GM19043 (cell line): ENCODE measurements around the gene SCUBE1.

Experiments used
- ATAC-seq: cut with Tn5 transposase; IDR thresholded peaks from one replicate; pipeline ENCODE4 v1.9.1; 2021; ENCODE audit warnings: low read depth; ENCODE audit not compliant: unreplicated experiment

SCUBE1 gene

GRCh38 chr22:43228330-43228729 lies 114.8 kb downstream of the SCUBE1 start:
- ATAC-seq = no peak

- no peak for ATAC-seq
Observed at GRCh38 chr22:43227239-43227630, 115.9 kb downstream of the SCUBE1 start.

GRCh38 chr22:43226377-43227238 lies 116.6 kb downstream of the SCUBE1 start:
- ATAC-seq = no peak

GRCh38 chr22:43225609-43226008 lies 117.6 kb downstream of the SCUBE1 start:
- no peak for ATAC-seq

GRCh38 chr22:43222987-43223386 lies 120.2 kb downstream of the SCUBE1 start:
- no peak for ATAC-seq

- ATAC-seq = no peak
Observed at GRCh38 chr22:43222262-43222661, 120.9 kb downstream of the SCUBE1 start.

GRCh38 chr22:43220625-43221380 lies 122.4 kb downstream of the SCUBE1 start:
- no peak for ATAC-seq

- no peak for ATAC-seq
Observed at GRCh38 chr22:43218786-43219185, 124.4 kb downstream of the SCUBE1 start.

GRCh38 chr22:43217285-43218030 lies 125.7 kb downstream of the SCUBE1 start:
- no peak for ATAC-seq

- no peak for ATAC-seq
Observed at GRCh38 chr22:43216738-43217137, 126.4 kb downstream of the SCUBE1 start.

- ATAC-seq = no peak
Observed at GRCh38 chr22:43213962-43214361, 129.2 kb downstream of the SCUBE1 start.

- no peak for ATAC-seq
Observed at GRCh38 chr22:43213051-43213450, 130.1 kb downstream of the SCUBE1 start.

- ATAC-seq = no peak
Observed at GRCh38 chr22:43212434-43212952, 130.7 kb downstream of the SCUBE1 start.

GRCh38 chr22:43211941-43212433 lies 131.2 kb downstream of the SCUBE1 start:
- ATAC-seq = no peak

- no peak for ATAC-seq
Observed at GRCh38 chr22:43210631-43211515, 132.3 kb downstream of the SCUBE1 start.

- no peak for ATAC-seq
Observed at GRCh38 chr22:43209971-43210370, 133.2 kb downstream of the SCUBE1 start.

GRCh38 chr22:43209523-43209890 lies 133.7 kb downstream of the SCUBE1 start:
- no peak for ATAC-seq

- ATAC-seq = no peak
Observed at GRCh38 chr22:43208703-43209522, 134.3 kb downstream of the SCUBE1 start.
